ENCODE results near the gene RFPL1.

GRCh38 chr22:29478326-29479276 is 40.2 kb downstream of the RFPL1 start:
- no peak for TF ChIP-seq POLR2A (IDR thresholded peaks at IDR 0.05)
- no peak for TF ChIP-seq CTCF (IDR thresholded peaks at IDR 0.05)

Data from uterus (tissue), 2 donors.